GM06990 (cell line): ENCODE measurements around the gene MICOS13.
"Not testable (repeated sequence)": the region's sequence is repeated elsewhere in the genome, so short reads cannot be mapped to it uniquely, and the experiment has no call there.

ENCODE experiments used
- DNase-seq: peaks from one replicate; pipeline ENCODE4 v3.0.0-alpha.2; 2011; ENCODE audit not compliant: insufficient read length; ENCODE audit errors: extremely low read depth
- H3K27me3 ChIP-seq: replicated peaks from 2 replicates; pipeline ENCODE4 v1.6.0; 2011; ENCODE audit warnings: low read length; ENCODE audit not compliant: control insufficient read depth, insufficient read depth
- H3K36me3 ChIP-seq: 2 replicates; pipeline ENCODE4 v1.5.1; 2011; ENCODE audit warnings: low read length; ENCODE audit not compliant: control insufficient read depth, insufficient read depth
- H3K4me3 ChIP-seq: replicated peaks from 2 replicates; pipeline ENCODE4 v1.5.1; 2011; ENCODE audit warnings: low read depth, mild to moderate bottlenecking, control low read depth, low read length
- CTCF ChIP-seq: IDR thresholded peaks from 2 replicates; pipeline ENCODE4 v1.5.1; 2011; ENCODE audit warnings: low read length, control low read depth, mild to moderate bottlenecking, inconsistent platforms; ENCODE audit not compliant: insufficient read depth, poor library complexity, severe bottlenecking

MICOS13 gene

DNA sequence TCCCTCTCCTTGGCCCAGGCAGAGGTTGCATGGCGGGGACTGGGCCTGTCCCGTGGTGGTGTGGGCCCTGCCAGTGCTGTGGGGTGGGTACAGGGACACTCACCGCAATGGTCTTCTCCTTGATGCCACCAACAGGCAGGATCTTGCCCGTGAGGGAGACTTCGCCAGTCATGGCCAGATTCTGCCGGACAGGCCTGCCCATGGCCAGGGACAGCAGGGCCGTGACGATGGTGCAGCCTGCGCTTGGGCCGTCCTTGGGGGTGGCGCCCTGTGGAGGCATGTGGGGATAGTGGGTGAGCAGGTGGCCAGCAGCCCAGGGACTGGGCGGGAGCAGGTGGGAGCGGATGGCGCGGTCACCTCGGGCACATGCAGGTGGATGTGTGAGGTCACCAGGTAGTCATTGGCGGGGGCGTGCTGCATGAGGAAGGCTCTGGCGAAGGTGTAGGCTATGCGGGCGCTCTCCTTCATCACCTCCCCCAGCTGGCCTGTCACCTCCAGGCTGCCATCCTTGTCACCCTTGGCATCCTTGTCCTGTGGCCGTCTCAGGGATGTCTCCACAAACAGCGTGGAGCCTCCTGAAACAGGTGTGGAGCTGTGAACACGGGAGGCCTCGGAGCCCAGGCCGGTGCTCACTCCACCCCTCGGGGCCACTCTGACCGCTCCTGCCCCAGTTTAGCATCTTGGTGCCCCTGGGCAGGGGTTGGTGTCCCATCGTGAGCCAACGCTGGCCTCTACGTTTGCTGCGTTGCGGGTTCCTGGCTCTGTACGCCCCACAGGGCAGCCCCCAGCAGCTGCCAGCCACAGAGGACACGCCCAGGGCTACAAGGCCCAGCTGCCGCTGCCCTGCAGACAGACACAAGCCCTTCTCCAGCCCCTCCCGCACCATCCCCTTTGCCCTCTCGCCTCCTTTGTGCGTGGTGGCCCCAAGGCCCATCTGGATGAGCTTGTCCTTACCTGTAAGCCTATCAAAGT is 13.2 kb upstream of the MICOS13 start:
- H3K36me3 ChIP-seq, result peaks cover 55% of the 10 kb centered on the region
- no peak overlapping the region for H3K4me3 ChIP-seq
- DNase-seq, result no peak
- no peaks in the 10 kb centered on the region for H3K27me3 ChIP-seq
- no peak for TF ChIP-seq CTCF

DNA sequence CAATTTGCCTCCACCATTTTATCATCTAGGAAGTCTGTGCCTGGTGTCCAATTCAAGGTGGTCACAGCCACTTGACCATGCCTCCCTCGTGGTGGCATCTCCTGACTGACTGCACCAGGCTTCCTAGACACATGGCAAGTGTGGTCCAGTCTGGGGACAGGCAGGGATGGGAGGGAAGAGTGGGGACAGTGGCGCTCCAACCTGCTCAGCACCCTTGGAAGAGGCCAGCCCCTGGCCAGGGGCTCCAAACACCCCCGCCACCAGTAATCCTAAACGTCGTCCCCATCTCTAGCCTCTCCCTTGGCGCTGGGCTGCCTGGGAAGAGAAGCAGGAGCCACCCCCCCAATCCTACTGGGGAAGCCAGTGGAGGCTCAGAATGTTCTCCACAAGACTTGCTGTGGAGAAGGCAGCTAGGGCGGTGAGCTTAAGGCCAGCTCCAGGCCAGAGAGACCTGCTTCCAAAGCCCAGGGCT is 12.4 kb upstream of the MICOS13 start:
- Histone ChIP-seq H3K27me3 (no peaks in the 10 kb centered on the region), H3K4me3 (peak overlapping the region; percentile 98), H3K36me3 (peaks cover 53% of the 10 kb centered on the region)
- TF ChIP-seq CTCF, result no peak
- DNase-seq, result no peak

GRCh38 chr19:5691822-5692722 is 11.8 kb upstream of the MICOS13 start:
- H3K27me3 ChIP-seq, result no peaks in the 10 kb centered on the region
- no peak for DNase-seq
- H3K4me3 ChIP-seq, result peak overlapping the region; percentile 98
- peaks cover 51% of the 10 kb centered on the region for H3K36me3 ChIP-seq
- no peak for TF ChIP-seq CTCF

DNA sequence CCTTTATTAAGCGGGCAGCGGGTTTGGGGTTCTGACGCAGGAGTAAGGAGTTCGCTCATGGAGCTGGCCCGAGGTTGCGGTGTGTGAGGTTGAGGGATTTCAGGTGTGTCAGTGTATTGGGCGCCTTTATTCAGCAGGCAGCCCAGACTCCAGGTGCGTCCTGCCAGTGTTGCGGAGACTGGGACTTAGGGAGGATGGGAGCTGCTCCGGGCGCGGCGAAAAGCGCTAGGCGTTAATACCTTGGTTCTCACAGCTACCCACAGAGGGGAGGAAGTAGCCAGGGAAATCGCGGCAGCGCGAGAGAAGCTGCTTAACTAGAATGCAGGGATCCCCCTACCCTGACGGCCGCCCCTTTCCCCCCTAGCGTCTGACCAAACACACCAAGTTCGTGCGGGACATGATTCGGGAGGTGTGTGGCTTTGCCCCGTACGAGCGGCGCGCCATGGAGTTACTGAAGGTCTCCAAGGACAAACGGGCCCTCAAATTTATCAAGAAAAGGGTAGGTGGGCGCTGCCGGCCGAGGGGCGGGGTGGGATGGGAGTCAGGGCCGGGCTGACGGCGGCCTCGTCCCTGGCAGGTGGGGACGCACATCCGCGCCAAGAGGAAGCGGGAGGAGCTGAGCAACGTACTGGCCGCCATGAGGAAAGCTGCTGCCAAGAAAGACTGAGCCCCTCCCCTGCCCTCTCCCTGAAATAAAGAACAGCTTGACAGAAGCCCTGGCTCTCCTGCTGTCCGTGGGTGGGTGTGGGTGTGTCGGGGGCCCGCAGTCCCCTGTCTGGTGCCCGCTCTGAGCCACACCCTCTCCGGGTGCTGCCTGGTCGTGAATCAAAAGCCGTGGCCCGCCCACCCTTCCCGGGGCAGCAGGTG is 10.9 kb upstream of the MICOS13 start:
- Histone ChIP-seq H3K27me3 (no peaks in the 10 kb centered on the region), H3K4me3 (peak overlapping the region; percentile 98), H3K36me3 (peaks cover 45% of the 10 kb centered on the region)
- no peak for TF ChIP-seq CTCF
- no peak for DNase-seq

- Histone ChIP-seq H3K27me3 (no peaks in the 10 kb centered on the region), H3K36me3 (peaks cover 39% of the 10 kb centered on the region), H3K4me3 (peak within 1 kb of the TSS; percentile 98)
- TF ChIP-seq CTCF, result peak; percentile 100
- peak; percentile 98 for DNase-seq
Measured at GRCh38 chr19:5690125-5690954, 10.0 kb upstream of the MICOS13 start, which contains the start of gene RPL36. TSS of gene RPL36 (plus strand) at chr19:5690295. CDS start at chr19:5690508, 213 bp downstream.

GRCh38 chr19:5688262-5688881 is 8.1 kb upstream of the MICOS13 start:
- H3K27me3 ChIP-seq, DNase-seq, H3K4me3 ChIP-seq: not testable (repeated sequence)
- peaks cover 22% of the 10 kb centered on the region for H3K36me3 ChIP-seq
